ENCODE data around the gene FAM168A.

The FAM168A gene

DNA sequence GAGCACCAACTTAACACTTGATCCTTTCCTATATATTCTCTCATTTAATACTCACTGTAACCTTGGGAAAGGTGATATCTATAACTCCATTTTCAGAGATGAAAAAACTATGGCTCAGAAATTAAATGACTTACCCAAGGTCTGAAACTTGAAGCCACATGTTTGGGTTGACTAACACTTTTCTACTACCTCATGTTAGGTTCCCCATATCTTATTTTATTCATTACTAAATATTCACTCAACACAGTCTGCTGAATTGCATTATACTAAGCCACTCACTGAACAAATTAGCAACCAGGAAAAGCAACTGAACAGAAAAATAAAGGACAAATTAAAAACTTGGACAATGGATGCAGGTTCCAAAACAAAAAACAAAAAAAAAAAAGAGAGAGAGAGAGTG is 59.9 kb downstream of the FAM168A start:
- no peak overlapping the region for H2AFZ ChIP-seq (ENCODE audit: low read depth, low read length, severe bottlenecking)
- H3K9ac ChIP-seq (ENCODE audit: low read length) = no peak overlapping the region
- H3K79me2 ChIP-seq (ENCODE audit: insufficient read depth, low read length) = no peaks in the 10 kb centered on the region
- no peaks in the 10 kb centered on the region for H3K36me3 ChIP-seq (ENCODE audit: low read length)
- H3K9me3 ChIP-seq (ENCODE audit: insufficient read depth, low read length) = no peaks in the 10 kb centered on the region
- H3K4me2 ChIP-seq (ENCODE audit: low read depth, low read length, poor library complexity, severe bottlenecking) = no peak overlapping the region
- no peak overlapping the region for H3K27ac ChIP-seq (ENCODE audit: low read depth, low read length)
- TF ChIP-seq EZH2phosphoT487 (conservative IDR thresholded peaks at IDR 0.05; ENCODE audit: low read length) = no peak
- TF ChIP-seq, protein P1, sequence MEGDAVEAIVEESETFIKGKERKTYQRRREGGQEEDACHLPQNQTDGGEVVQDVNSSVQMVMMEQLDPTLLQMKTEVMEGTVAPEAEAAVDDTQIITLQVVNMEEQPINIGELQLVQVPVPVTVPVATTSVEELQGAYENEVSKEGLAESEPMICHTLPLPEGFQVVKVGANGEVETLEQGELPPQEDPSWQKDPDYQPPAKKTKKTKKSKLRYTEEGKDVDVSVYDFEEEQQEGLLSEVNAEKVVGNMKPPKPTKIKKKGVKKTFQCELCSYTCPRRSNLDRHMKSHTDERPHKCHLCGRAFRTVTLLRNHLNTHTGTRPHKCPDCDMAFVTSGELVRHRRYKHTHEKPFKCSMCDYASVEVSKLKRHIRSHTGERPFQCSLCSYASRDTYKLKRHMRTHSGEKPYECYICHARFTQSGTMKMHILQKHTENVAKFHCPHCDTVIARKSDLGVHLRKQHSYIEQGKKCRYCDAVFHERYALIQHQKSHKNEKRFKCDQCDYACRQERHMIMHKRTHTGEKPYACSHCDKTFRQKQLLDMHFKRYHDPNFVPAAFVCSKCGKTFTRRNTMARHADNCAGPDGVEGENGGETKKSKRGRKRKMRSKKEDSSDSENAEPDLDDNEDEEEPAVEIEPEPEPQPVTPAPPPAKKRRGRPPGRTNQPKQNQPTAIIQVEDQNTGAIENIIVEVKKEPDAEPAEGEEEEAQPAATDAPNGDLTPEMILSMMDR (IDR thresholded peaks at IDR 0.05; ENCODE audit: insufficient read depth, low read length, poor library complexity, severe bottlenecking) = no peak
- H3K4me3 ChIP-seq (ENCODE audit: insufficient read depth, low read length, poor library complexity, severe bottlenecking) = no peak overlapping the region
- H3K9me2 ChIP-seq (replicated peaks; ENCODE audit: insufficient read depth, low read length) = no peaks in the 10 kb centered on the region
- H3K27me3 ChIP-seq (ENCODE audit: low read length) = no peaks in the 10 kb centered on the region
- no peaks in the 10 kb centered on the region for H4K20me1 ChIP-seq (ENCODE audit: low read depth, low read length)
- no peaks in the 10 kb centered on the region for H3F3A ChIP-seq (ENCODE audit: insufficient read depth)

DNA sequence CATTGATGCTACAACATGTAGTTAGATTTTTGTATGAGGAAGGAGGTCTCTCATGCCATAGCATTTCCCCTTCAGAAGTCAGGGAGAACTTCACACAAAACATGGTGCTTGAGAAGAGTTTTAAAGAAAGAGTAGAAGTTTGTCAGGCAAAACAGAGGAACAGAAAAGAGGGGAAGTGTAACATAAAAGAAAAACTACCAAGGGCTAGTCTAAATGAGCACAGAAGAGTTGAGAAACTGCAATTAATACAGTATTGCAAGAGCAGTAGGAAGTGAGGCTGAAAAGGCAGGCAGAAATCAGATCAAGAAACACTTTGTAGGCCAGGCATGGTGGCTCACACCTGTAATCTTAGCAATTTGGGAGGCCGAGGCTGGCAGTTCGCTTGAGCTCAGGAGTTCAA is 61.0 kb downstream of the FAM168A start:
- Histone ChIP-seq H3K27me3 (ENCODE audit: low read length) (no peaks in the 10 kb centered on the region), H2AFZ (ENCODE audit: low read depth, low read length, severe bottlenecking) (no peak overlapping the region), H3K9ac (ENCODE audit: low read length) (no peak overlapping the region), H3K9me2 (replicated peaks; ENCODE audit: insufficient read depth, low read length) (no peaks in the 10 kb centered on the region), H3K27ac (ENCODE audit: low read depth, low read length) (no peak overlapping the region), H4K20me1 (ENCODE audit: low read depth, low read length) (no peaks in the 10 kb centered on the region), H3K4me3 (ENCODE audit: insufficient read depth, low read length, poor library complexity, severe bottlenecking) (no peak overlapping the region), H3K79me2 (ENCODE audit: insufficient read depth, low read length) (no peaks in the 10 kb centered on the region), H3K9me3 (ENCODE audit: insufficient read depth, low read length) (no peaks in the 10 kb centered on the region), H3K4me2 (ENCODE audit: low read depth, low read length, poor library complexity, severe bottlenecking) (no peak overlapping the region), H3K36me3 (ENCODE audit: low read length) (no peaks in the 10 kb centered on the region), H3F3A (ENCODE audit: insufficient read depth) (no peaks in the 10 kb centered on the region)
- no peak for TF ChIP-seq EZH2phosphoT487 (conservative IDR thresholded peaks at IDR 0.05; ENCODE audit: low read length)
- TF ChIP-seq, protein P1 (IDR thresholded peaks at IDR 0.05; ENCODE audit: insufficient read depth, low read length, poor library complexity, severe bottlenecking) = no peak

DNA sequence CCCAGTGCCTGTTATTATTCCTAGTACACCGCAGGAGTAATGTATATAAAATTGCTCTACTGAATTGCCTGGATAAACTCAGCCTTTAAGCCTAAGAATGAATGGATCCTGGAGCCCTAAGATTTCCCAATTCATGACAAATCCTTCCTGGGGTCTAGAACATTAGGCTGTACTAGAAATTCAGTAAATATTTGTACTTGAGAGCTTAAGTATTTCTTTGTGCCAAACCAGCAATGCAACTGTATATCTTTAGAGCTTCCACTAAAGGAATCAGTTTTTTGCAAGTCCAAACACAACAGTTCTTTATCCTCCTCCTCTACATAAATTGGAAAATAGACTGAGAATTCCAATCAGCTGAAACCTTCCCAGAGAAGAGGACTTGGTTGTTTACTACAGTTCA is 65.6 kb downstream of the FAM168A start:
- TF ChIP-seq EZH2phosphoT487 (conservative IDR thresholded peaks at IDR 0.05; ENCODE audit: low read length) = no peak
- TF ChIP-seq, protein P1 (IDR thresholded peaks at IDR 0.05; ENCODE audit: insufficient read depth, low read length, poor library complexity, severe bottlenecking) = no peak
- Histone ChIP-seq H3F3A (ENCODE audit: insufficient read depth) (no peaks in the 10 kb centered on the region), H2AFZ (ENCODE audit: low read depth, low read length, severe bottlenecking) (no peak overlapping the region), H3K4me3 (ENCODE audit: insufficient read depth, low read length, poor library complexity, severe bottlenecking) (no peak overlapping the region), H4K20me1 (ENCODE audit: low read depth, low read length) (peaks cover 1% of the 10 kb centered on the region; the same call in 1 of the 2 replicates), H3K9ac (ENCODE audit: low read length) (no peak overlapping the region), H3K79me2 (ENCODE audit: insufficient read depth, low read length) (no peaks in the 10 kb centered on the region), H3K4me2 (ENCODE audit: low read depth, low read length, poor library complexity, severe bottlenecking) (no peak overlapping the region), H3K27me3 (ENCODE audit: low read length) (no peaks in the 10 kb centered on the region), H3K27ac (ENCODE audit: low read depth, low read length) (no peak overlapping the region), H3K9me2 (replicated peaks; ENCODE audit: insufficient read depth, low read length) (no peaks in the 10 kb centered on the region), H3K9me3 (ENCODE audit: insufficient read depth, low read length) (no peaks in the 10 kb centered on the region), H3K36me3 (ENCODE audit: low read length) (no peaks in the 10 kb centered on the region)
